GM18867 (cell line): ENCODE measurements around the gene USP16.
"Not testable (repeated sequence)": the region's sequence is repeated elsewhere in the genome, so short reads cannot be mapped to it uniquely, and the experiment has no call there.

Experiments
- ATAC-seq: cut with Tn5 transposase; IDR thresholded peaks from one replicate; pipeline ENCODE4 v1.9.1; 2021; ENCODE audit warnings: mild to moderate bottlenecking, moderate library complexity; ENCODE audit not compliant: unreplicated experiment

Gene USP16

GRCh38 chr21:29033301-29033700 is 8.8 kb downstream of the USP16 start:
- ATAC-seq, result no peak

GRCh38 chr21:29033871-29034270 is 9.4 kb downstream of the USP16 start:
- ATAC-seq, result no peak

- ATAC-seq, result no peak
Observed at GRCh38 chr21:29034678-29035077, 10.2 kb downstream of the USP16 start.

GRCh38 chr21:29052224-29052623 is 27.8 kb downstream of the USP16 start:
- no peak for ATAC-seq

GRCh38 chr21:29053011-29053553 is 28.6 kb downstream of the USP16 start:
- ATAC-seq, result no peak

GRCh38 chr21:29053656-29054055 is 29.2 kb downstream of the USP16 start:
- no peak for ATAC-seq

- no peak for ATAC-seq
Observed at GRCh38 chr21:29055080-29055479, 30.6 kb downstream of the USP16 start.

GRCh38 chr21:29056005-29056404 is 31.5 kb downstream of the USP16 start:
- ATAC-seq, result no peak

- ATAC-seq, result no peak
Observed at GRCh38 chr21:29056538-29057050, 32.1 kb downstream of the USP16 start.

GRCh38 chr21:29064850-29065481 is 40.5 kb downstream of the USP16 start:
- ATAC-seq, result peak; percentile 98

- ATAC-seq, result no peak
Observed at GRCh38 chr21:29072873-29073221, 48.4 kb downstream of the USP16 start.

GRCh38 chr21:29073222-29074006 is 48.9 kb downstream of the USP16 start, which contains the start of gene CCT8:
Gene CCT8 (minus strand): TSS chr21:29073648. CDS start chr21:29073590, 58 bp downstream.
- ATAC-seq, result peak; percentile 86

GRCh38 chr21:29074007-29074376 is 49.5 kb downstream of the USP16 start:
- ATAC-seq, result peak; percentile 13

- no peak for ATAC-seq
Observed at GRCh38 chr21:29074783-29075182, 50.3 kb downstream of the USP16 start.

- ATAC-seq, result no peak
Observed at GRCh38 chr21:29075706-29076466, 51.4 kb downstream of the USP16 start.

- ATAC-seq, result not testable (repeated sequence)
Observed at GRCh38 chr21:29076731-29077640, 52.5 kb downstream of the USP16 start.

GRCh38 chr21:29077651-29078090 is 53.2 kb downstream of the USP16 start:
- ATAC-seq, result no peak

- peak; percentile 53 for ATAC-seq
Observed at GRCh38 chr21:29078869-29079767, 54.6 kb downstream of the USP16 start.

- ATAC-seq, result no peak
Observed at GRCh38 chr21:29080454-29080941, 56.0 kb downstream of the USP16 start.
